ENCODE measurements around the gene KCNJ1. TPM values are rescaled to one million over a fixed set of nuclear protein-coding genes. Genes with fewer than 3 reads are reported as not detected.

The KCNJ1 gene
- total RNA-seq, 1 donor from 2014 or later, result 0.41 TPM

DNA sequence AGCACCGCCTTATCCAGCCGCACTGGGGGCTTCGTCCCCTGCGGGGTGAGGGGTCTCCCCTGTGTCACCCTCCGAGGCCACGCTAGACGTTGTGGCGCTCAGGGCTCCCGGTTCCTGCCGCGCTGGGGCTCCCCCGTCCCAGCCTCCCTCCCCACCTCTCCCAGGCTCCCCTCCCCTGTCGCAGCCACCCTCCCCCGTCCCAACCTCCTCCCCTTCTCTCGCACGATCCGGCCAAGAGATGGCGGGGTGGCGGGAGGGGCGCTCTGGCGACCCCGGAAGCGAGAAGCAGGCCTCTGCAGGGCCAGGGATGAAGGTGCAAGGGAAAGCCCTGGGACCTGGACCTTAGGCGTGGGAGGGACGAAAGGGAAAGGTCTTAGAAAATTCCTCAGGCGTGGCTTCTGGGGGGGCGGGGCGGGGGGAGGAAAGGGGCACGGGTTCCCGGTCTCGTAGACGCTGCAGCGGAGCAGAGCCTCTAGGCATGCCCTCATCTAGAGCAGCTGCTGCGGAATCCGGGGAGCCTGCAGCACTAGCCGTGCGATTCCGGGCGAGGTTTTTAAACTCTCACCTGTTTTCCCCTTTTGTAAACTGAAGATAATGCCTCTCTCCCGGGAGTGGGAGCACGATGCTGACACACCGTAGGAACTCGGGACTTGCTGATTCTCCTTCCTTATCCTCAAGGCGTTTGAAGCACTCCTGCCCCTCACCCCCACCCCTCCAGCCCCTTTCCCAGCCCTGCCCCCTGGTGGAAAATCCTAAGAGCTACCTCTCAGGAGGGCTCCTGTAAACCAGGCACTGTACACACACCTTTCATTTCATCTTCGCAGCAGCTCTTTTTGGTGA, 38.5 kb upstream of the KCNJ1 start:
- Histone ChIP-seq H3K79me2 (ENCODE audit: low read depth) (no peaks in the 10 kb centered on the region), H3K27ac (no peak overlapping the region), H2AFZ (replicated peaks) (peak overlapping the region; percentile 62), H3K27me3 (peaks cover 91% of the 10 kb centered on the region), H4K20me1 (ENCODE audit: low read depth) (peaks cover 40% of the 10 kb centered on the region), H3K4me1 (peaks cover 29% of the 10 kb centered on the region), H3K36me3 (no peaks in the 10 kb centered on the region), H3K9me3 (ENCODE audit: low read depth) (no peaks in the 10 kb centered on the region), H3K9ac (no peak overlapping the region), H3K4me3 (peak overlapping the region; percentile 60), H3K4me2 (peak overlapping the region; percentile 86), H3F3A (ENCODE audit: low read depth) (peaks cover 28% of the 10 kb centered on the region)
- no peak for TF ChIP-seq EZH2phosphoT487 (IDR thresholded peaks at IDR 0.05)
- TF ChIP-seq, protein P1, sequence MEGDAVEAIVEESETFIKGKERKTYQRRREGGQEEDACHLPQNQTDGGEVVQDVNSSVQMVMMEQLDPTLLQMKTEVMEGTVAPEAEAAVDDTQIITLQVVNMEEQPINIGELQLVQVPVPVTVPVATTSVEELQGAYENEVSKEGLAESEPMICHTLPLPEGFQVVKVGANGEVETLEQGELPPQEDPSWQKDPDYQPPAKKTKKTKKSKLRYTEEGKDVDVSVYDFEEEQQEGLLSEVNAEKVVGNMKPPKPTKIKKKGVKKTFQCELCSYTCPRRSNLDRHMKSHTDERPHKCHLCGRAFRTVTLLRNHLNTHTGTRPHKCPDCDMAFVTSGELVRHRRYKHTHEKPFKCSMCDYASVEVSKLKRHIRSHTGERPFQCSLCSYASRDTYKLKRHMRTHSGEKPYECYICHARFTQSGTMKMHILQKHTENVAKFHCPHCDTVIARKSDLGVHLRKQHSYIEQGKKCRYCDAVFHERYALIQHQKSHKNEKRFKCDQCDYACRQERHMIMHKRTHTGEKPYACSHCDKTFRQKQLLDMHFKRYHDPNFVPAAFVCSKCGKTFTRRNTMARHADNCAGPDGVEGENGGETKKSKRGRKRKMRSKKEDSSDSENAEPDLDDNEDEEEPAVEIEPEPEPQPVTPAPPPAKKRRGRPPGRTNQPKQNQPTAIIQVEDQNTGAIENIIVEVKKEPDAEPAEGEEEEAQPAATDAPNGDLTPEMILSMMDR (IDR thresholded peaks at IDR 0.05), result peak; percentile 62
- DNase-seq (ENCODE audit: low spot score), result peak; percentile 72
- Mint-ChIP-seq H3K4me3 (peak overlapping the region; percentile 81), H3K27me3 (ENCODE audit: insufficient read depth, low read depth) (peaks cover 51% of the 10 kb centered on the region), H3K4me1 (peaks cover 34% of the 10 kb centered on the region), H3K9me3 (no peaks in the 10 kb centered on the region), H3K27ac (no peak overlapping the region), H3K36me3 (no peaks in the 10 kb centered on the region)

DNA sequence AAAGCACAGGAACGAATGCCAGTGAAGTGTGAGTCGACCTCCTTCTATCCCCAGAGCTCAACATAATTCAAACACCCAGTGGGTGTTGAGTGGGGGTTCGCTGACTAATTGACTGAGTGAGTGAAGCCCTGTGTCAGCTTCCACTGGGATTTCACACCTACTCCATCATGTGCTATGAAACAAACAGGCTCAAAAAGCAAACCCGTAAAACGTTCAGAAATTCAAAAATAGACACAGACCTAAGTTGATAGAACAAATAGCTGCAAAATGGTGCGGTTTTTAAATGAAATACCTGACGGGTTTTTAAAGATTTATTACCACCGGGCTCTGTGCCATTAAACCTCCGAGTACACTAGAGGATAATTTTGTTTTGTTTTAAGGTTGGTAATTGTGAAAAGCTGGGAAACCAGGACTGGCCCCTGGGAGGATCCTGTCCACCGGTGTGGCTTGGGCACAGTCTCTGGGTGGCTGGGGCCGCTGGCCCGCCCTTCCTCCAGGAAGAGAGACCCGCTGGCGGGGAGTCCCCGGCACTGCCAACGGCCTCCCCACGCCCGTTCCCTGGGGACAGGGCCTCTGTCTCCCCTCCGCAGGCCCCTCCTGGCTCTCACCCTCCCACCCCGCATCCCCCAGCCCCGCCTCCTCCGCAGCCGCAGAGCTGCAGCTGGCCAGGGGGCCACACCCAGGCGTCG, 37.7 kb upstream of the KCNJ1 start:
- peak overlapping the region; percentile 86 for H3K4me2 ChIP-seq
- H2AFZ ChIP-seq (replicated peaks), result peak overlapping the region; percentile 62
- Mint-ChIP-seq H3K9me3 (no peaks in the 10 kb centered on the region), H3K4me1 (peaks cover 38% of the 10 kb centered on the region), H3K27ac (no peak overlapping the region), H3K27me3 (ENCODE audit: insufficient read depth, low read depth) (peaks cover 57% of the 10 kb centered on the region), H3K36me3 (no peaks in the 10 kb centered on the region), H3K4me3 (peak overlapping the region; percentile 77)
- peaks cover 28% of the 10 kb centered on the region for H3F3A ChIP-seq (ENCODE audit: low read depth)
- peak; percentile 78 for TF ChIP-seq EZH2 (IDR thresholded peaks at IDR 0.05)
- peak; percentile 16 for TF ChIP-seq EZH2phosphoT487 (IDR thresholded peaks at IDR 0.05)
- TF ChIP-seq, protein P1 (IDR thresholded peaks at IDR 0.05), result no peak
- no peak overlapping the region for H3K27ac ChIP-seq
- peak; percentile 63 for DNase-seq (ENCODE audit: low spot score)
- H3K79me2 ChIP-seq (ENCODE audit: low read depth), result no peaks in the 10 kb centered on the region
- peaks cover 96% of the 10 kb centered on the region for H3K27me3 ChIP-seq
- H3K9ac ChIP-seq, result no peak overlapping the region
- H3K9me3 ChIP-seq (ENCODE audit: low read depth), result no peaks in the 10 kb centered on the region
- H3K4me3 ChIP-seq, result peak overlapping the region; percentile 60
- H3K4me1 ChIP-seq, result peaks cover 29% of the 10 kb centered on the region
- peaks cover 40% of the 10 kb centered on the region for H4K20me1 ChIP-seq (ENCODE audit: low read depth)
- H3K36me3 ChIP-seq, result no peaks in the 10 kb centered on the region

DNA sequence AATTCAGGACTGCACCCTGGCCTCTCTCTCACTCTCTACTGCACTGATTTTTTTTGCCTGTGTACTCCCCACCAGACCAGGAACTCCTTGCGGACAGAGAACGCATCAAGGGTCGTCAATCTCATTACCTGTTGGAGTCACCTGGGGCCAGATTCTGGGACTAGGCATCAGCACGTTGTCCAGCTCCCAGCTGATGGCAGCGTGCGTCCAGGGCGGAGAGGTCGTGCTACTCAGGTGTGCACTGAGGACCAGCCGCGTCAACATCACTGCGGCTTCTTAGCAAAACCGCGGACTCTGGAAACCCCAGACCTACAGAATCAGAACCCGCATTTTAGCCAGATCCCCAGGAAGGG, 37.2 kb upstream of the KCNJ1 start:
- peak overlapping the region; percentile 86 for H3K4me2 ChIP-seq
- H3K27ac Mint-ChIP-seq, result no peak overlapping the region

More for the DNA sequence above, 37.2 kb upstream of the KCNJ1 start:
- H3F3A ChIP-seq (ENCODE audit: low read depth), result peaks cover 28% of the 10 kb centered on the region
- H3K4me1 ChIP-seq, result peaks cover 29% of the 10 kb centered on the region
- peaks cover 97% of the 10 kb centered on the region for H3K27me3 ChIP-seq
- no peaks in the 10 kb centered on the region for H3K36me3 Mint-ChIP-seq
- peaks cover 56% of the 10 kb centered on the region for H3K27me3 Mint-ChIP-seq (ENCODE audit: insufficient read depth, low read depth)
- peak; percentile 8 for TF ChIP-seq EZH2phosphoT487 (IDR thresholded peaks at IDR 0.05)
- peak; percentile 71 for TF ChIP-seq EZH2 (IDR thresholded peaks at IDR 0.05)
- TF ChIP-seq, protein P1 (IDR thresholded peaks at IDR 0.05), result no peak
- H3K36me3 ChIP-seq, result no peaks in the 10 kb centered on the region
- H3K4me1 Mint-ChIP-seq, result peaks cover 38% of the 10 kb centered on the region
- H3K9ac ChIP-seq, result no peak overlapping the region
- no peaks in the 10 kb centered on the region for H3K9me3 Mint-ChIP-seq
- peak overlapping the region; percentile 77 for H3K4me3 Mint-ChIP-seq
- H3K79me2 ChIP-seq (ENCODE audit: low read depth), result no peaks in the 10 kb centered on the region
- H2AFZ ChIP-seq (replicated peaks), result no peak overlapping the region
- DNase-seq (ENCODE audit: low spot score), result peak; percentile 34
- peaks cover 40% of the 10 kb centered on the region for H4K20me1 ChIP-seq (ENCODE audit: low read depth)
- no peak overlapping the region for H3K27ac ChIP-seq
- H3K9me3 ChIP-seq (ENCODE audit: low read depth), result no peaks in the 10 kb centered on the region
- peak overlapping the region; percentile 11 for H3K4me3 ChIP-seq

Data from neural progenitor cell (in vitro differentiated cells).